ENCODE measurements around the gene ADCY5.

The ADCY5 gene

GRCh38 chr3:123330441-123330991 lies 118.4 kb downstream of the ADCY5 start:
- POLR2A ChIA-PET = no interaction called here
- H3K9me3 ChIP-seq (ENCODE audit: control insufficient read depth, insufficient read depth, low read depth, low read length) = no peaks in the 10 kb centered on the region
- H3K4me3 ChIP-seq (ENCODE audit: low read depth, low read length) = no peak overlapping the region
- H3K4me1 ChIP-seq (ENCODE audit: control insufficient read depth, insufficient read depth, low read length) = no peaks in the 10 kb centered on the region
- no peaks in the 10 kb centered on the region for H3K36me3 ChIP-seq (ENCODE audit: control insufficient read depth in 2 of 2, insufficient read depth in 1 of 2, low read length in 2 of 2)
- CTCF ChIA-PET = interaction anchor here (0.6 to 7.3 kb wide), 5 partner anchors 27 to 228 kb away, joined by 3 to 65 read pairs (median 6); no protein-coding TSS in a partner anchor
- no peak overlapping the region for H3K27ac ChIP-seq (ENCODE audit: extremely low read depth, low read depth, low read length)
- TF ChIP-seq KLF9 (tag by site-specific recombination; IDR thresholded peaks at IDR 0.05; ENCODE audit: low read depth) (no peak), ZFHX2 (tag by site-specific recombination; conservative IDR thresholded peaks at IDR 0.05) (0 out of 2 replicates have a peak, but pooled peaks have one; percentile 26)

- ChIA-PET CTCF (interaction anchor here (0.7 to 7.3 kb wide), 14 partner anchors 8 to 918 kb away, joined by 3 to 65 read pairs (median 3); no protein-coding TSS in a partner anchor), POLR2A (no interaction called here)
- H3K36me3 ChIP-seq (ENCODE audit: control insufficient read depth in 2 of 2, insufficient read depth in 1 of 2, low read length in 2 of 2) = no peaks in the 10 kb centered on the region
- H3K4me1 ChIP-seq (ENCODE audit: control insufficient read depth, insufficient read depth, low read length) = no peaks in the 10 kb centered on the region
- H3K4me3 ChIP-seq (ENCODE audit: low read depth, low read length) = no peak overlapping the region
- no peak overlapping the region for H3K27ac ChIP-seq (ENCODE audit: extremely low read depth, low read depth, low read length)
- H3K9me3 ChIP-seq (ENCODE audit: control insufficient read depth, insufficient read depth, low read depth, low read length) = no peaks in the 10 kb centered on the region
- no peak for TF ChIP-seq KLF1 (tag by site-specific recombination; IDR thresholded peaks at IDR 0.05)
- peak; percentile 66 for TF ChIP-seq GLIS1 (tag by site-specific recombination; IDR thresholded peaks at IDR 0.05)
These were observed 119.1 kb downstream of the ADCY5 start for GRCh38 chr3:123329636-123330340.

- Histone ChIP-seq H3K36me3 (ENCODE audit: control insufficient read depth in 2 of 2, insufficient read depth in 1 of 2, low read length in 2 of 2) (no peaks in the 10 kb centered on the region), H3K27ac (ENCODE audit: extremely low read depth, low read depth, low read length) (no peak overlapping the region), H3K9me3 (ENCODE audit: control insufficient read depth, insufficient read depth, low read depth, low read length) (no peaks in the 10 kb centered on the region), H3K4me3 (ENCODE audit: low read depth, low read length) (no peak overlapping the region), H3K4me1 (ENCODE audit: control insufficient read depth, insufficient read depth, low read length) (no peaks in the 10 kb centered on the region)
- ChIA-PET POLR2A (no interaction called here), CTCF (interaction anchor here (0.6 to 7.3 kb wide), 18 partner anchors 8 to 918 kb away, joined by 3 to 65 read pairs (median 3); no protein-coding TSS in a partner anchor)
- peak; percentile 75; the same call in 1 of the 2 replicates for TF ChIP-seq ZNF2 (tag by site-specific recombination; IDR thresholded peaks at IDR 0.05)
- no peak for TF ChIP-seq ZSCAN16 (tag by site-specific recombination; IDR thresholded peaks at IDR 0.05)
- no peak for TF ChIP-seq ZNF707 (tag by site-specific recombination; IDR thresholded peaks at IDR 0.05)
- TF ChIP-seq ZNF654 (tag by site-specific recombination; IDR thresholded peaks at IDR 0.05; ENCODE audit: low read depth) = peak; percentile 65
- TF ChIP-seq FEZF1 (tag by site-specific recombination; IDR thresholded peaks at IDR 0.05) = no peak
- TF ChIP-seq CTCF (tag by site-specific recombination; IDR thresholded peaks at IDR 0.05) = peak; percentile 77
- TF ChIP-seq ZNF23 (tag by site-specific recombination; IDR thresholded peaks at IDR 0.05; ENCODE audit: borderline replicate concordance) = no peak
- TF ChIP-seq SP7 (tag by site-specific recombination; IDR thresholded peaks at IDR 0.05) = no peak
- TF ChIP-seq ZNF202 (tag by site-specific recombination; IDR thresholded peaks at IDR 0.05; ENCODE audit: borderline replicate concordance) = no peak
- no peak for TF ChIP-seq ZNF174 (tag by site-specific recombination; IDR thresholded peaks at IDR 0.05)
- no peak for TF ChIP-seq ZNF768 (tag by site-specific recombination; IDR thresholded peaks at IDR 0.05)
- TF ChIP-seq REST (tag by site-specific recombination; IDR thresholded peaks at IDR 0.05) = no peak
- TF ChIP-seq IKZF3 (tag by site-specific recombination; IDR thresholded peaks at IDR 0.05) = no peak
- no peak for TF ChIP-seq ZFHX2 (tag by site-specific recombination; conservative IDR thresholded peaks at IDR 0.05)
- TF ChIP-seq GLIS2 (tag by site-specific recombination; IDR thresholded peaks at IDR 0.05) = no peak
- no peak for TF ChIP-seq ZNF138 (tag by site-specific recombination; IDR thresholded peaks at IDR 0.05; ENCODE audit: borderline replicate concordance)
- no peak for TF ChIP-seq KLF17 (tag by site-specific recombination; IDR thresholded peaks at IDR 0.05)
- TF ChIP-seq ZFP41 (tag by site-specific recombination; IDR thresholded peaks at IDR 0.05; ENCODE audit: borderline replicate concordance) = no peak
- TF ChIP-seq ZIC2 (tag by site-specific recombination; IDR thresholded peaks at IDR 0.05) = peak; percentile 54; the same call in 1 of the 2 replicates
- no peak for TF ChIP-seq ZNF621 (tag by site-specific recombination; IDR thresholded peaks at IDR 0.05)
- no peak for TF ChIP-seq GFI1B (tag by site-specific recombination; IDR thresholded peaks at IDR 0.05)
These were observed 119.8 kb downstream of the ADCY5 start for GRCh38 chr3:123328851-123329635.
